Endothelial cell of umbilical vein (primary cell): ENCODE results near the gene ZNF827. TPM values are rescaled to one million over a fixed set of nuclear protein-coding genes. Genes with fewer than 3 reads are reported as not detected.

Experiments
- BruUV-seq: library from RNA; stranded (reverse); fragments of 400-500 nt; replicated peaks from 2 replicates; lab custom pipeline; 2021; lab: Mats Ljungman, UMichigan
- CTCF ChIA-PET: fragments of 300-600, 350-600 bp; sonication (Branson Sonifier 250); formaldehyde crosslinking; loops from one replicate; lab custom pipeline; 2021; ENCODE audit warnings: antibody characterized with exemption, inconsistent platforms; lab: Charles Lee
- POLR2A ChIA-PET: fragments of 300-600, 350-600 bp; sonication (Branson Sonifier 250); formaldehyde crosslinking; loops from one replicate; lab custom pipeline; 2021; ENCODE audit warnings: antibody characterized with exemption, inconsistent platforms; lab: Charles Lee
- DNase-seq: peaks from one replicate; pipeline ENCODE4 v3.0.0-alpha.2; 2011; ENCODE audit warnings: low read depth, low spot score
- FAIRE-seq: peaks from 2 replicates; lab custom pipeline; 2011; peaks lifted over from hg19 to GRCh38; lab: Jason Lieb, UNC
- H2AFZ ChIP-seq: 2 replicates; pipeline ENCODE4 v1.6.0; 2012; ENCODE audit warnings: low read depth, low read length, control low read depth, inconsistent platforms
- H3K27ac ChIP-seq: 2 replicates; pipeline ENCODE4 v1.5.1; 2011; ENCODE audit warnings: low read depth, mild to moderate bottlenecking, control low read depth, low read length, moderate library complexity; ENCODE audit not compliant: insufficient read depth
- H3K27me3 ChIP-seq, 2 experiments: 2 replicates each; pipeline versions ENCODE4 v1.6.0 to v1.6.1; 2011; ENCODE audit warnings: low read length in 2 of 2, mixed read lengths in 1 of 2; ENCODE audit not compliant: control insufficient read depth in 2 of 2, insufficient read depth in 2 of 2
- H3K36me3 ChIP-seq, 2 experiments: 2 replicates in 1 of 2; 3 replicates in 1 of 2; pipeline ENCODE4 v1.5.1; 2011; ENCODE audit warnings: low read length in 2 of 2, mild to moderate bottlenecking in 1 of 2, moderate library complexity in 1 of 2; ENCODE audit not compliant: control insufficient read depth in 2 of 2, insufficient read depth in 2 of 2; ENCODE audit errors: extremely low read depth in 1 of 2
- H3K4me1 ChIP-seq: 3 replicates; pipeline ENCODE4 v1.5.1; 2011; ENCODE audit warnings: mild to moderate bottlenecking, low read length; ENCODE audit not compliant: control insufficient read depth, insufficient read depth; ENCODE audit errors: extremely low read depth
- H3K4me2 ChIP-seq: 2 replicates; pipeline ENCODE4 v1.6.1; 2011; ENCODE audit warnings: low read length, control low read depth, mixed read lengths; ENCODE audit not compliant: insufficient read depth
- H3K4me3 ChIP-seq, 3 experiments: fragments of 200-600 bp in 1 of 3; sonication (generic), shearing (Covaris generic) in 1 of 3; replicated peaks in 1 of 3; 2 replicates each; pipeline ENCODE4 v1.5.1; 2011 to 2016; ENCODE audit warnings: control low read depth in 3 of 3, low read length in 3 of 3, mild to moderate bottlenecking in 2 of 3, inconsistent platforms in 1 of 3, low read depth in 1 of 3, moderate library complexity in 1 of 3; ENCODE audit not compliant: insufficient read depth in 1 of 3
- H3K79me2 ChIP-seq: 2 replicates; pipeline ENCODE4 v1.6.0; 2012; ENCODE audit warnings: low read length, inconsistent platforms; ENCODE audit not compliant: control insufficient read depth, insufficient read depth
- H3K9ac ChIP-seq: replicated peaks from 2 replicates; pipeline ENCODE3; 2011; ENCODE audit warnings: low read length, control low read depth; ENCODE audit not compliant: insufficient read depth; ENCODE audit errors: extremely low read depth
- H3K9me1 ChIP-seq: replicated peaks from 3 replicates; pipeline ENCODE4 v1.6.0; 2011; ENCODE audit warnings: mild to moderate bottlenecking, low read length; ENCODE audit not compliant: control insufficient read depth, insufficient read depth; ENCODE audit errors: extremely low read depth
- H3K9me3 ChIP-seq: replicated peaks from 2 replicates; pipeline ENCODE4 v1.5.1; 2012; ENCODE audit warnings: low read length, inconsistent platforms; ENCODE audit not compliant: control insufficient read depth, insufficient read depth
- H4K20me1 ChIP-seq: replicated peaks from 2 replicates; pipeline ENCODE3; 2011; ENCODE audit warnings: mild to moderate bottlenecking, low read length; ENCODE audit not compliant: control insufficient read depth, insufficient read depth; ENCODE audit errors: extremely low read depth
- CTCF ChIP-seq, 2 donors: IDR thresholded peaks; 1 replicate in 1 of 2; 2 replicates in 1 of 2; pipeline ENCODE4 v1.5.1; 2011; ENCODE audit warnings: low read length in 2 of 2, mild to moderate bottlenecking in 2 of 2, moderate library complexity in 2 of 2, control low read depth in 1 of 2, inconsistent platforms in 1 of 2, low read depth in 1 of 2; ENCODE audit not compliant: insufficient read depth in 1 of 2; ENCODE audit errors: extremely low read depth in 1 of 2
- EZH2 ChIP-seq: IDR thresholded peaks from 2 replicates; pipeline ENCODE4 v1.6.1; 2012; ENCODE audit warnings: borderline replicate concordance, low read depth, mild to moderate bottlenecking, moderate library complexity, low read length, inconsistent platforms; ENCODE audit not compliant: severe bottlenecking
- FOS ChIP-seq: IDR thresholded peaks from 2 replicates; pipeline ENCODE4 v1.6.1; 2011; ENCODE audit warnings: mild to moderate bottlenecking, low read length, moderate library complexity, borderline replicate concordance; ENCODE audit not compliant: insufficient read depth
- GATA2 ChIP-seq: IDR thresholded peaks from 2 replicates; pipeline ENCODE4 v1.7.0; 2011; ENCODE audit warnings: low read depth, mild to moderate bottlenecking, moderate library complexity, mixed read lengths, low read length; ENCODE audit not compliant: insufficient read length, insufficient read depth
- JUN ChIP-seq: IDR thresholded peaks from 2 replicates; pipeline ENCODE4 v1.6.1; 2011; ENCODE audit warnings: borderline replicate concordance, low read depth; ENCODE audit not compliant: insufficient read length, insufficient read depth
- MAX ChIP-seq: IDR thresholded peaks from 2 replicates; pipeline ENCODE4 v1.6.1; 2011; ENCODE audit not compliant: insufficient read depth, insufficient read length
- MYC ChIP-seq: IDR thresholded peaks from one replicate; pipeline ENCODE4 v1.6.1; 2011; ENCODE audit warnings: mild to moderate bottlenecking, low read depth, low read length
- POLR2A ChIP-seq: IDR thresholded peaks from 2 replicates; pipeline ENCODE4 v1.6.1; 2012; ENCODE audit warnings: low read depth, mild to moderate bottlenecking, control low read depth, low read length
- POLR2AphosphoS5 ChIP-seq: IDR thresholded peaks from 2 replicates; pipeline ENCODE4 v1.6.1; 2012; ENCODE audit warnings: low read depth, mild to moderate bottlenecking, control low read depth, low read length, moderate library complexity; ENCODE audit not compliant: insufficient read depth
- dilution Hi-C: fragments of 300-500 bp; cut with MboI; formaldehyde crosslinking; loops from one replicate; pipeline ENCODE4 v1.15.0; 2019; ENCODE audit warnings: low sequenced_read_pairs; ENCODE audit not compliant: extremely low pct_ligation_motif_present
- intact Hi-C: fragments of 100-400 bp; cut with micrococcal nuclease; formaldehyde crosslinking; loops from one replicate; pipeline ENCODE4 v1.10.0; 2022
- polyA plus RNA-seq, 4 experiments: library from polyadenylated mRNA; depleted of rRNA in 3 of 4; stranded (reverse) in 3 of 4; unstranded in 1 of 4; fragments of >200 nt; gene quantifications; 2 replicates each; pipeline versions ENCODE4 v1.2.1 to v1.2.3, GENCODE V29; 2011 to 2012; ENCODE audit warnings: missing spikeins in 1 of 4
- total RNA-seq: library from RNA; stranded (reverse); gene quantifications from 2 replicates; pipeline ENCODE4 v1.2.3, GENCODE V29; 2021

Gene ZNF827
- total and polyA plus RNA-seq, 2 donors (not counting 3 experiments of a cell fraction or from before 2014, with no cell fraction given) = 16.9 to 23.7 TPM

- H4K20me1 ChIP-seq = no peaks in the 10 kb centered on the region
- no peaks in the 10 kb centered on the region for H3K36me3 ChIP-seq
- CTCF ChIA-PET = no interaction called here
- TF ChIP-seq POLR2A (no peak), CTCF (IDR thresholded peaks at IDR 0.05; ENCODE audit: extremely low read depth in 1 of 2, insufficient read depth in 1 of 2, low read depth in 1 of 2, low read length in 2 of 2) (no peak), MYC (no peak), FOS (no peak), MAX (no peak), GATA2 (no peak), POLR2AphosphoS5 (no peak), JUN (no peak), EZH2 (no peak)
- no peak for DNase-seq
- H3K4me2 ChIP-seq = no peak overlapping the region
- no TSS peak for BruUV-seq
- no peaks in the 10 kb centered on the region for H3K4me1 ChIP-seq
- intact Hi-C loops = no loop called here
- POLR2A ChIA-PET = no interaction called here
- no peak overlapping the region for H3K4me3 ChIP-seq
- H3K27ac ChIP-seq = no peak overlapping the region
- no peaks in the 10 kb centered on the region for H3K9me1 ChIP-seq
- dilution Hi-C loops = no loop called here
- peaks cover 4 to 15% of the 10 kb centered on the region in 2 experiments for H3K27me3 ChIP-seq
- no peaks in the 10 kb centered on the region for H3K9me3 ChIP-seq
- no peaks in the 10 kb centered on the region for H3K79me2 ChIP-seq
- no peak overlapping the region for H3K9ac ChIP-seq
- no peak overlapping the region for H2AFZ ChIP-seq
- no peak for FAIRE-seq
These were observed 44.2 kb upstream of the ZNF827 start for GRCh38 chr4:145982791-145983190.
